HepG2 (cell line): ENCODE data around the gene CFL1. TPM values are rescaled to one million over a fixed set of nuclear protein-coding genes. Genes with fewer than 3 reads are reported as not detected.

ENCODE experiments used
- ATF5 ChIP-seq: sonication (generic); formaldehyde crosslinking; IDR thresholded peaks from 2 replicates; pipeline ENCODE4 v1.4.0; 2020; ENCODE audit warnings: mild to moderate bottlenecking, low read depth, missing genetic modification reagents
- CREBL2 ChIP-seq: sonication (generic); formaldehyde crosslinking; IDR thresholded peaks from 2 replicates; pipeline ENCODE4 v1.8.1; 2023; ENCODE audit warnings: missing genetic modification reagents, mild to moderate bottlenecking, borderline replicate concordance
- DBP ChIP-seq: sonication (generic); formaldehyde crosslinking; IDR thresholded peaks from 2 replicates; pipeline ENCODE4 v1.4.0; 2020; ENCODE audit warnings: missing genetic modification reagents; ENCODE audit errors: not compliant biosample characterization
- DMAP1 ChIP-seq: IDR thresholded peaks from 2 replicates; pipeline ENCODE4 v1.6.1; 2016
- E2F5 ChIP-seq: sonication (generic); formaldehyde crosslinking; conservative IDR thresholded peaks from 2 replicates; pipeline ENCODE4 v1.4.0; 2020; ENCODE audit warnings: missing genetic modification reagents
- HIVEP1 ChIP-seq: sonication (generic); formaldehyde crosslinking; IDR thresholded peaks from 2 replicates; pipeline ENCODE4 v1.4.0; 2020; ENCODE audit warnings: mild to moderate bottlenecking, missing genetic modification reagents
- IKZF5 ChIP-seq: IDR thresholded peaks from 2 replicates; pipeline ENCODE4 v1.6.1; 2018; ENCODE audit warnings: missing genetic modification reagents, mild to moderate bottlenecking, missing compliant biosample characterization
- KDM5B ChIP-seq: sonication (generic); formaldehyde crosslinking; IDR thresholded peaks from 2 replicates; pipeline ENCODE4 v1.4.0; 2020; ENCODE audit warnings: missing genetic modification reagents, mild to moderate bottlenecking, borderline replicate concordance
- MIXL1 ChIP-seq: IDR thresholded peaks from 2 replicates; pipeline ENCODE4 v1.6.1; 2016
- MXD1 ChIP-seq: sonication (generic); formaldehyde crosslinking; IDR thresholded peaks from 2 replicates; pipeline ENCODE4 v1.4.0; 2020; ENCODE audit warnings: mild to moderate bottlenecking, missing genetic modification reagents
- NFIC ChIP-seq: IDR thresholded peaks from 2 replicates; pipeline ENCODE4 v1.6.1; 2012; ENCODE audit warnings: mild to moderate bottlenecking, low read length, inconsistent platforms
- SRF ChIP-seq: IDR thresholded peaks from 2 replicates; pipeline ENCODE4 v1.6.1; 2011; ENCODE audit warnings: mild to moderate bottlenecking, low read depth, low read length, moderate library complexity
- ZBTB39 ChIP-seq: sonication (generic); formaldehyde crosslinking; IDR thresholded peaks from 2 replicates; pipeline ENCODE4 v1.5.0; 2020; ENCODE audit warnings: missing genetic modification reagents
- ZBTB44 ChIP-seq: sonication (generic); formaldehyde crosslinking; IDR thresholded peaks from 2 replicates; pipeline ENCODE4 v1.4.0; 2020; ENCODE audit warnings: missing genetic modification reagents
- ZHX1 ChIP-seq: sonication (generic); formaldehyde crosslinking; IDR thresholded peaks from 2 replicates; pipeline ENCODE4 v1.8.1; 2022; ENCODE audit warnings: low read depth, mild to moderate bottlenecking, missing genetic modification reagents
- ZNF615 ChIP-seq: sonication (generic); formaldehyde crosslinking; IDR thresholded peaks from 2 replicates; pipeline ENCODE4 v1.5.0; 2020; ENCODE audit warnings: mild to moderate bottlenecking, missing genetic modification reagents, borderline replicate concordance
- ZNF790 ChIP-seq: sonication (generic); formaldehyde crosslinking; IDR thresholded peaks from 2 replicates; pipeline ENCODE4 v1.8.0; 2022; ENCODE audit warnings: missing genetic modification reagents, mild to moderate bottlenecking, borderline replicate concordance
- ZSCAN22 ChIP-seq: sonication (generic); formaldehyde crosslinking; IDR thresholded peaks from 2 replicates; pipeline ENCODE4 v1.4.0; 2020; ENCODE audit warnings: mild to moderate bottlenecking, missing genetic modification reagents
- polyA plus RNA-seq, 8 experiments: library from polyadenylated mRNA; depleted of rRNA in 3 of 8; stranded (reverse) in 7 of 8; unstranded in 1 of 8; fragments of >200 nt; fragmentation: Illumina TruSeq in 4 of 8; extraction: Trizol in 4 of 8; gene quantifications; 2 replicates each; pipeline versions ENCODE4 v1.2.1 to v1.2.3, GENCODE V29; 2011 to 2016; ENCODE audit warnings: low read depth in 4 of 8, missing spikeins in 1 of 8, mixed read lengths in 1 of 8; ENCODE audit not compliant: insufficient read depth in 1 of 8
- total RNA-seq, 5 experiments: library from RNA; depleted of rRNA; stranded (reverse); fragments of >200 nt; fragmentation: Illumina TruSeq; extraction: Trizol; gene quantifications; 2 replicates each; pipeline ENCODE4 v1.2.3, GENCODE V29; 2016; ENCODE audit warnings: low read depth in 1 of 5

Gene CFL1
- total and polyA plus RNA-seq, 2 of the 13 experiments (the other 11 are each of a cell fraction or from before 2014, with no cell fraction given), result 379 to 383 TPM

- no peak for TF ChIP-seq ZBTB44 (CRISPR knock-in tag)
- no peak for TF ChIP-seq E2F5 (CRISPR knock-in tag)
- no peak for TF ChIP-seq DBP (CRISPR knock-in tag)
- no peak for TF ChIP-seq SRF
- peak; percentile 90 for TF ChIP-seq ZBTB39 (CRISPR knock-in tag)
- TF ChIP-seq KDM5B (CRISPR knock-in tag), result no peak
- peak; percentile 55; the same call in 1 of the 2 replicates for TF ChIP-seq HIVEP1 (CRISPR knock-in tag)
- no peak for TF ChIP-seq ZNF615 (CRISPR knock-in tag)
- TF ChIP-seq ATF5, result no peak
- no peak for TF ChIP-seq CREBL2 (CRISPR knock-in tag)
- peak; percentile 71 for TF ChIP-seq DMAP1 (CRISPR knock-in tag)
- no peak for TF ChIP-seq ZSCAN22 (CRISPR knock-in tag)
- TF ChIP-seq IKZF5 (CRISPR knock-in tag), result peak; percentile 50
- TF ChIP-seq NFIC, result no peak
- no peak for TF ChIP-seq ZNF790 (CRISPR knock-in tag)
- no peak; the same call in 1 of the 2 replicates for TF ChIP-seq MXD1 (CRISPR knock-in tag)
- TF ChIP-seq ZHX1 (CRISPR knock-in tag), result no peak
- TF ChIP-seq MIXL1 (CRISPR knock-in tag), result 0 out of 2 replicates have a peak, but pooled peaks have one; percentile 10
Observed at GRCh38 chr11:65888163-65888814, 30.3 kb upstream of the CFL1 start, which contains the start of gene FIBP (continued).
